H1 (cell line): ENCODE results near the gene ARNT2.

ENCODE experiments used
- CREB1 ChIP-seq: IDR thresholded peaks from 2 replicates; pipeline ENCODE4 v1.6.1; 2012; ENCODE audit warnings: inconsistent platforms
- CTCF ChIP-seq, 3 experiments: IDR thresholded peaks; 1 replicate in 2 of 3; 2 replicates in 1 of 3; pipeline versions ENCODE4 v1.5.1 to v1.6.1; 2011; ENCODE audit warnings: low read length in 3 of 3, mild to moderate bottlenecking in 3 of 3, inconsistent platforms in 2 of 3, low read depth in 1 of 3, moderate library complexity in 1 of 3; ENCODE audit not compliant: insufficient read depth in 1 of 3; ENCODE audit errors: control extremely low read depth in 1 of 3
- EZH2 ChIP-seq: fragments of 200-600 bp; sonication (generic); IDR thresholded peaks from 2 replicates; pipeline ENCODE4 v1.7.1; 2012; ENCODE audit warnings: low read depth, mild to moderate bottlenecking, moderate library complexity, low read length, inconsistent platforms; ENCODE audit not compliant: severe bottlenecking
- JUN ChIP-seq: IDR thresholded peaks from 2 replicates; pipeline ENCODE4 v1.6.1; 2011; ENCODE audit warnings: low read depth, mild to moderate bottlenecking, improper control_type of control experiment, low read length
- JUND ChIP-seq: IDR thresholded peaks from 2 replicates; pipeline ENCODE4 v1.6.1; 2011; ENCODE audit warnings: mild to moderate bottlenecking, improper control_type of control experiment, low read length
- POLR2A ChIP-seq, 2 experiments: IDR thresholded peaks; 1 replicate in 1 of 2; 2 replicates in 1 of 2; pipeline ENCODE4 v1.6.1; 2011; ENCODE audit warnings: low read depth in 2 of 2, low read length in 2 of 2, mild to moderate bottlenecking in 2 of 2; ENCODE audit errors: control extremely low read depth in 1 of 2
- POLR2AphosphoS5 ChIP-seq: IDR thresholded peaks from 2 replicates; pipeline ENCODE4 v1.6.1; 2011; ENCODE audit warnings: low read depth, low read length
- SP1 ChIP-seq: IDR thresholded peaks from 2 replicates; pipeline ENCODE4 v1.6.1; 2011; ENCODE audit warnings: low read depth, low read length

GRCh38 chr15:80395616-80396015, 8.6 kb upstream of the ARNT2 start:
- TF ChIP-seq JUN: no peak
- TF ChIP-seq CREB1: no peak
- no peak for TF ChIP-seq CTCF (IDR thresholded peaks at IDR 0.05; ENCODE audit: control extremely low read depth in 1 of 3, insufficient read depth in 1 of 3, low read depth in 1 of 3, low read length in 3 of 3)
- TF ChIP-seq POLR2A (IDR thresholded peaks at IDR 0.05; ENCODE audit: control extremely low read depth in 1 of 2, low read depth in 2 of 2, low read length in 2 of 2): no peak
- TF ChIP-seq SP1: no peak
- no peak for TF ChIP-seq POLR2AphosphoS5
- TF ChIP-seq EZH2: no peak
- TF ChIP-seq JUND: no peak
